Ovary (tissue), 3 donors: ENCODE results near the gene INAVA.

ENCODE experiments used
- CTCF ChIP-seq, 3 donors: fragments of 450-650 bp in 2 of 3; fragments of 200-600 bp in 1 of 3; IDR thresholded peaks; one replicate each; pipeline versions ENCODE4 v1.5.1 to v1.8.0; 2016 to 2022; ENCODE audit warnings: antibody characterized with exemption in 3 of 3, mild to moderate bottlenecking in 1 of 3
- POLR2A ChIP-seq: fragments of 450-650 bp; IDR thresholded peaks from one replicate; pipeline ENCODE4 v1.6.1; 2017; ENCODE audit warnings: antibody characterized with exemption, mild to moderate bottlenecking, moderate library complexity
- donor health status: DM: no; HTN: no; CAD: no.

GRCh38 chr1:200893411-200893901 is 1.2 kb upstream of the INAVA start:
- no peak for TF ChIP-seq CTCF (IDR thresholded peaks at IDR 0.05)
- TF ChIP-seq POLR2A = no peak
